ENCODE measurements around the gene ZNF566.

DNA sequence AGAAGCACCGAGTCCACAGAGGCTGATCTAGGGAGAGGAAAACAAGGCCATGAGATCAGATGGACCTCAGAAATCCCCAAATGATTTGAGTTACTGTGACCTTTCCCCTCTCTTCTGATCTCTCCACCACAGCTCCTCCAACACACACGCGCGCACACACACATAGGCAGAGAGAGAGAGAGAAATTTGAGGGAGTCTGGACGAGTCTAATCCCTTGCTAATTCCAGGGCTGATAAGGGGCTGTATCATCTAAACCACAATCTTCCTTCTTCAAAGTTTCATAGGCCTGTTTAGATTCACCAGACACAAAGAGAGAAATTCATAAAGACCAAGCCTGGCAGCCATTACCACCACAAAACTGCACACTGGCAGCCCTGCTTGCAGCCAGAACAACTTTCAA lies 79.5 kb downstream of the ZNF566 start:
- TF ChIP-seq, protein P1, sequence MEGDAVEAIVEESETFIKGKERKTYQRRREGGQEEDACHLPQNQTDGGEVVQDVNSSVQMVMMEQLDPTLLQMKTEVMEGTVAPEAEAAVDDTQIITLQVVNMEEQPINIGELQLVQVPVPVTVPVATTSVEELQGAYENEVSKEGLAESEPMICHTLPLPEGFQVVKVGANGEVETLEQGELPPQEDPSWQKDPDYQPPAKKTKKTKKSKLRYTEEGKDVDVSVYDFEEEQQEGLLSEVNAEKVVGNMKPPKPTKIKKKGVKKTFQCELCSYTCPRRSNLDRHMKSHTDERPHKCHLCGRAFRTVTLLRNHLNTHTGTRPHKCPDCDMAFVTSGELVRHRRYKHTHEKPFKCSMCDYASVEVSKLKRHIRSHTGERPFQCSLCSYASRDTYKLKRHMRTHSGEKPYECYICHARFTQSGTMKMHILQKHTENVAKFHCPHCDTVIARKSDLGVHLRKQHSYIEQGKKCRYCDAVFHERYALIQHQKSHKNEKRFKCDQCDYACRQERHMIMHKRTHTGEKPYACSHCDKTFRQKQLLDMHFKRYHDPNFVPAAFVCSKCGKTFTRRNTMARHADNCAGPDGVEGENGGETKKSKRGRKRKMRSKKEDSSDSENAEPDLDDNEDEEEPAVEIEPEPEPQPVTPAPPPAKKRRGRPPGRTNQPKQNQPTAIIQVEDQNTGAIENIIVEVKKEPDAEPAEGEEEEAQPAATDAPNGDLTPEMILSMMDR (conservative IDR thresholded peaks at IDR 0.05) = no peak
- no peak for TF ChIP-seq ZFX (IDR thresholded peaks at IDR 0.05)
